IMR-90 (cell line): ENCODE results near the gene CLEC10A. TPM values are rescaled to one million over a fixed set of nuclear protein-coding genes. Genes with fewer than 3 reads are reported as not detected.

ENCODE experiments used
- ATAC-seq: fragments of 200-7000 bp; cut with Tn5 transposase; 2 replicates; pipeline ENCODE4 v1.9.1; 2020; ENCODE audit warnings: low read depth, mild to moderate bottlenecking, moderate library complexity
- BruUV-seq: library from RNA; stranded (reverse); fragments of 400-500 nt; replicated peaks from 2 replicates; lab custom pipeline; 2021; lab: Mats Ljungman, UMichigan
- CTCF ChIA-PET: fragments of 300-600 bp; formaldehyde crosslinking; extraction: SDS; loops from one replicate; lab custom pipeline; 2021; ENCODE audit warnings: antibody characterized with exemption; lab: Yijun Ruan, JAX
- POLR2A ChIA-PET: fragments of 300-600 bp; sonication (Branson Sonifier 250); formaldehyde crosslinking; loops from one replicate; lab custom pipeline; 2022; ENCODE audit warnings: antibody characterized with exemption; ENCODE audit not compliant: unreplicated experiment; lab: Charles Lee
- DNase-seq: peaks from one replicate; pipeline ENCODE4 v3.0.0; 2013
- H2AFZ ChIP-seq: replicated peaks from 2 replicates; pipeline ENCODE3; 2013; ENCODE audit warnings: low read length, mild to moderate bottlenecking; ENCODE audit not compliant: poor library complexity
- H2AK5ac ChIP-seq: 2 replicates; pipeline ENCODE4 v1.6.1; 2013; ENCODE audit warnings: low read depth, low read length, inconsistent platforms
- H2AK9ac ChIP-seq: replicated peaks from 2 replicates; pipeline ENCODE3; 2013; ENCODE audit warnings: mild to moderate bottlenecking, low read depth, low read length, moderate library complexity; ENCODE audit not compliant: poor library complexity
- H2BK120ac ChIP-seq: 2 replicates; pipeline ENCODE4 v1.6.1; 2013; ENCODE audit warnings: low read depth, low read length, inconsistent platforms
- H2BK15ac ChIP-seq: 3 replicates; pipeline ENCODE4 v1.6.1; 2013; ENCODE audit warnings: low read depth, low read length, inconsistent platforms
- H2BK20ac ChIP-seq: 2 replicates; pipeline ENCODE4 v1.6.1; 2013; ENCODE audit warnings: low read depth, mild to moderate bottlenecking, inconsistent platforms, low read length, moderate library complexity
- H2BK5ac ChIP-seq: 2 replicates; pipeline ENCODE4 v1.6.1; 2013; ENCODE audit warnings: mild to moderate bottlenecking, low read depth, low read length, inconsistent platforms; ENCODE audit not compliant: poor library complexity, severe bottlenecking
- H3K14ac ChIP-seq: replicated peaks from 2 replicates; pipeline ENCODE4 v1.6.1; 2013; ENCODE audit warnings: low read depth, low read length, inconsistent platforms
- H3K18ac ChIP-seq: 2 replicates; pipeline ENCODE4 v1.6.1; 2013; ENCODE audit warnings: low read depth, low read length, control low read depth
- H3K23ac ChIP-seq: 2 replicates; pipeline ENCODE4 v1.6.1; 2013; ENCODE audit warnings: low read depth, low read length, inconsistent platforms
- H3K27ac ChIP-seq: 2 replicates; pipeline ENCODE4 v1.5.1; 2013; ENCODE audit warnings: mild to moderate bottlenecking, control low read depth, low read length; ENCODE audit not compliant: insufficient read depth
- H3K27me3 ChIP-seq: 2 replicates; pipeline ENCODE4 v1.6.1; 2013; ENCODE audit warnings: low read length; ENCODE audit not compliant: control insufficient read depth, insufficient read depth
- H3K36me3 ChIP-seq: 2 replicates; pipeline ENCODE4 v1.6.1; 2013; ENCODE audit warnings: low read length, mixed read lengths; ENCODE audit not compliant: control insufficient read depth, insufficient read depth
- H3K4ac ChIP-seq: 2 replicates; pipeline ENCODE4 v1.6.1; 2013; ENCODE audit warnings: low read depth, low read length, inconsistent platforms
- H3K4me1 ChIP-seq: 2 replicates; pipeline ENCODE4 v1.6.1; 2013; ENCODE audit warnings: low read length, mixed read lengths; ENCODE audit not compliant: control insufficient read depth, insufficient read depth
- H3K4me2 ChIP-seq: 2 replicates; pipeline ENCODE4 v1.6.1; 2013; ENCODE audit warnings: low read depth, mild to moderate bottlenecking, control low read depth, low read length, moderate library complexity
- H3K4me3 ChIP-seq: 2 replicates; pipeline ENCODE4 v1.5.1; 2013; ENCODE audit warnings: low read depth, mild to moderate bottlenecking, control low read depth, low read length, moderate library complexity; ENCODE audit not compliant: insufficient read depth
- H3K56ac ChIP-seq: 2 replicates; pipeline ENCODE4 v1.6.1; 2013; ENCODE audit warnings: low read length, inconsistent platforms; ENCODE audit not compliant: insufficient read depth; ENCODE audit errors: extremely low read depth
- H3K79me1 ChIP-seq, 2 experiments: 2 replicates each; pipeline ENCODE4 v1.6.1; 2013; ENCODE audit warnings: low read length in 2 of 2, inconsistent platforms in 1 of 2, low read depth in 1 of 2
- H3K9ac ChIP-seq: 2 replicates; pipeline ENCODE4 v1.6.1; 2013; ENCODE audit warnings: low read depth, low read length, control low read depth
- H3K9me1 ChIP-seq: 2 replicates; pipeline ENCODE4 v1.6.1; 2013; ENCODE audit warnings: low read length, inconsistent platforms; ENCODE audit not compliant: insufficient read depth
- H3K9me3 ChIP-seq: 2 replicates; pipeline ENCODE4 v1.6.1; 2013; ENCODE audit warnings: low read length; ENCODE audit not compliant: control insufficient read depth, insufficient read depth
- H4K20me1 ChIP-seq: 2 replicates; pipeline ENCODE4 v1.6.1; 2013; ENCODE audit warnings: low read length, inconsistent platforms; ENCODE audit not compliant: insufficient read depth
- H4K5ac ChIP-seq: 2 replicates; pipeline ENCODE4 v1.6.1; 2013; ENCODE audit warnings: mild to moderate bottlenecking, low read depth, low read length, control low read depth
- H4K8ac ChIP-seq, 2 experiments: 2 replicates each; pipeline ENCODE4 v1.6.1; 2013; ENCODE audit warnings: low read depth in 2 of 2, low read length in 2 of 2, control low read depth in 1 of 2, inconsistent platforms in 1 of 2
- H4K91ac ChIP-seq: 2 replicates; pipeline ENCODE4 v1.6.1; 2013; ENCODE audit warnings: low read depth, low read length, inconsistent platforms; ENCODE audit not compliant: insufficient read depth
- BHLHE40 ChIP-seq: fragments of 150-350 bp; IDR thresholded peaks from 2 replicates; pipeline ENCODE4 v1.6.1; 2016; ENCODE audit warnings: mild to moderate bottlenecking, low read depth, low read length
- CEBPB ChIP-seq: IDR thresholded peaks from 2 replicates; pipeline ENCODE4 v1.6.1; 2012; ENCODE audit warnings: low read depth, low read length, improper control_type of control experiment
- CHD1 ChIP-seq: IDR thresholded peaks from 2 replicates; pipeline ENCODE4 v1.6.1; 2012; ENCODE audit warnings: low read depth, low read length, improper control_type of control experiment
- CTCF ChIP-seq: conservative IDR thresholded peaks from 2 replicates; pipeline ENCODE4 v1.5.1; 2012; ENCODE audit warnings: mild to moderate bottlenecking, low read depth, low read length, improper control_type of control experiment
- ELK1 ChIP-seq: fragments of 150-350 bp; IDR thresholded peaks from 2 replicates; pipeline ENCODE4 v1.6.1; 2016; ENCODE audit warnings: low read depth, mild to moderate bottlenecking, low read length, moderate library complexity, borderline replicate concordance
- FOS ChIP-seq: fragments of 150-350 bp; IDR thresholded peaks from 2 replicates; pipeline ENCODE4 v1.6.1; 2016; ENCODE audit warnings: low read depth, low read length
- MAFK ChIP-seq: IDR thresholded peaks from 2 replicates; pipeline ENCODE4 v1.6.1; 2012; ENCODE audit warnings: low read depth, low read length, improper control_type of control experiment
- MAZ ChIP-seq: IDR thresholded peaks from 2 replicates; pipeline ENCODE4 v1.6.1; 2012; ENCODE audit warnings: low read depth, mild to moderate bottlenecking, low read length, improper control_type of control experiment, moderate library complexity, borderline replicate concordance
- MXI1 ChIP-seq: IDR thresholded peaks from 2 replicates; pipeline ENCODE4 v1.6.1; 2012; ENCODE audit warnings: low read depth, mild to moderate bottlenecking, low read length, moderate library complexity, borderline replicate concordance
- NFE2L2 ChIP-seq: fragments of 150-350 bp; IDR thresholded peaks from 2 replicates; pipeline ENCODE4 v1.6.1; 2016; ENCODE audit warnings: low read depth, mild to moderate bottlenecking, low read length
- POLR2A ChIP-seq: IDR thresholded peaks from 2 replicates; pipeline ENCODE4 v1.6.1; 2012; ENCODE audit warnings: mild to moderate bottlenecking, low read depth, low read length
- RAD21 ChIP-seq: IDR thresholded peaks from 2 replicates; pipeline ENCODE4 v1.6.1; 2012; ENCODE audit warnings: low read length, improper control_type of control experiment
- RCOR1 ChIP-seq: IDR thresholded peaks from 2 replicates; pipeline ENCODE4 v1.6.1; 2012; ENCODE audit warnings: mild to moderate bottlenecking, low read length, improper control_type of control experiment; ENCODE audit not compliant: insufficient replicate concordance
- RFX5 ChIP-seq: IDR thresholded peaks from 2 replicates; pipeline ENCODE4 v1.8.0; 2012; ENCODE audit warnings: low read depth, mild to moderate bottlenecking, low read length, moderate library complexity
- SMC3 ChIP-seq: fragments of 150-350 bp; IDR thresholded peaks from 2 replicates; pipeline ENCODE4 v1.6.1; 2016; ENCODE audit warnings: low read depth, mild to moderate bottlenecking, antibody characterized with exemption, low read length, moderate library complexity
- USF2 ChIP-seq: fragments of 150-350 bp; IDR thresholded peaks from 2 replicates; pipeline ENCODE4 v1.6.1; 2017; ENCODE audit warnings: mild to moderate bottlenecking, antibody characterized with exemption, low read length, low read depth
- WGBS, 2 experiments: methylation state at CpG; one replicate each; pipeline versions ENCODE4 v1.1.5 to v1.1.7; 2013; ENCODE audit warnings: missing lambda C conversion rate in 2 of 2; ENCODE audit not compliant: insufficient read length in 1 of 2; ENCODE audit errors: extremely low coverage in 2 of 2; 5-methylcytosine and 5-hydroxymethylcytosine counted together
- dilution Hi-C: fragments of 300-500 bp; cut with HindIII; formaldehyde crosslinking; loops from one replicate; pipeline ENCODE4 v1.14.3; 2018; ENCODE audit warnings: low sequenced_read_pairs; ENCODE audit not compliant: unreplicated experiment
- in situ Hi-C: fragments of 300-500 bp; cut with MboI; formaldehyde crosslinking; loops from 3 replicates; pipeline ENCODE4 v1.14.3; 2019; ENCODE audit warnings: low sequenced_read_pairs, inconsistent platforms, mixed read lengths
- intact Hi-C: fragments of 100-400 bp; cut with micrococcal nuclease; formaldehyde crosslinking; loops from 2 replicates; pipeline ENCODE4 v1.10.0; 2022
- polyA plus RNA-seq, 3 experiments: library from polyadenylated mRNA; depleted of rRNA; stranded (reverse); fragments of >200 nt; gene quantifications; 2 replicates each; pipeline ENCODE4 v1.2.3, GENCODE V29; 2012; ENCODE audit warnings: low replicate concordance in 1 of 3
- total RNA-seq: library from RNA; depleted of rRNA; stranded (reverse); fragments of >200 nt; gene quantifications from 2 replicates; pipeline ENCODE4 v1.2.3, GENCODE V29; 2012

CLEC10A gene
- total and polyA plus RNA-seq, 2 of the 4 experiments (the other 2 are of a cell fraction), result not detected

GRCh38 chr17:7110617-7111306 is 30.7 kb upstream of the CLEC10A start:
- Histone ChIP-seq H3K9me1 (no peaks in the 10 kb centered on the region), H3K23ac (no peak overlapping the region), H4K20me1 (no peaks in the 10 kb centered on the region), H3K9ac (no peak overlapping the region), H3K79me1 (no peaks in the 10 kb centered on the region), H3K27ac (no peak overlapping the region), H3K14ac (no peak overlapping the region), H3K56ac (no peak overlapping the region), H2BK5ac (no peak overlapping the region), H2AK5ac (no peak overlapping the region), H3K9me3 (no peaks in the 10 kb centered on the region), H4K91ac (no peak overlapping the region), H2AK9ac (no peak overlapping the region), H3K27me3 (peaks cover 18% of the 10 kb centered on the region), H3K4ac (no peak overlapping the region), H3K18ac (no peak overlapping the region), H4K8ac (no peak overlapping the region), H2BK120ac (no peak overlapping the region), H3K4me1 (no peaks in the 10 kb centered on the region), H3K4me2 (no peak overlapping the region), H3K4me3 (no peak overlapping the region), H2AFZ (no peak overlapping the region), H2BK15ac (no peak overlapping the region), H3K36me3 (no peaks in the 10 kb centered on the region), H4K5ac (no peak overlapping the region), H2BK20ac (no peak overlapping the region)
- ATAC-seq (no peak), DNase-seq (no peak)
- no CpG with 5 or more reads among the region's 11 CpGs for WGBS, 2 experiments
- ChIA-PET CTCF (no interaction called here), POLR2A (no interaction called here)
- intact Hi-C loops, result no loop called here
- dilution Hi-C loops, result no loop called here
- no TSS peak for BruUV-seq
- TF ChIP-seq FOS (no peak), CHD1 (no peak), RCOR1 (no peak), NFE2L2 (no peak), BHLHE40 (no peak), SMC3 (no peak), POLR2A (no peak), CTCF (no peak), USF2 (no peak), MAFK (no peak), MAZ (no peak), ELK1 (no peak), CEBPB (no peak), RAD21 (no peak), RFX5 (no peak), MXI1 (no peak)
- in situ Hi-C loops, result no loop called here
